SH-SY5Y (cell line): Measurements from ENCODE around the gene MYO1C.

Source experiments
- GATA2 ChIP-seq: IDR thresholded peaks from 2 replicates; pipeline ENCODE4 v1.6.1; 2011; ENCODE audit warnings: mild to moderate bottlenecking, low read depth, low read length
- GATA3 ChIP-seq: IDR thresholded peaks from 2 replicates; pipeline ENCODE4 v1.6.1; 2011; ENCODE audit warnings: low read depth, mild to moderate bottlenecking, low read length, moderate library complexity

GRCh38 chr17:1440921-1441320 lies 51.6 kb downstream of the MYO1C start:
- no peak for TF ChIP-seq GATA2
- no peak for TF ChIP-seq GATA3
